ENCODE measurements around the gene SPTBN1. TPM values are rescaled to one million over a fixed set of nuclear protein-coding genes. Genes with fewer than 3 reads are reported as not detected.

The SPTBN1 gene
- total and polyA plus RNA-seq, 2 experiments from 2014 or later = 58.1 to 204 TPM

DNA sequence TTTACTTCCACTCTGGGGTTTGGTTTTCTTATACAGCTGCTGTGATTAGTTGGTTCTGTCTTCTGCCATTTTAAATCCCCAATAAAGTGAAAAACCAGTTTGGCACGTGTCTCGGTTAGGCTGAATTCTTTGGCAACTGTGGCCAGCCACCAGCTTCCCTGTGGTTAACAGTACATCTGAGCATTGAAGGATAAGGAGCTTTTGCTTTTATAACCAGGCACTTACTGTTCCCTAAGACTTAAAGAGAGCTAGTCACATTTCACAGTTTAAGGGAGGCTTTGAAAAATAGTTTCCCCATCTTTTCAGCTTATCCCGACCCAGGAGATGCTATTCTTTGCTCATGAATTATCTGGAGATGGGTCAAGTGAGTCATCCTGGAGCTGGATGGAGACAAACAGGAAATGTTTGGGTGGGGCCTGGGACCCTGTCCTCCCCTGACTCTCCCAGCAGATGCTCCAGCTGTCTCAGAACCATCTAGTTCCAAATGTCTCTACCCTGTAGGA, 210.1 kb downstream of the SPTBN1 start (continued):
- TF ChIP-seq ZNF114 (CRISPR knock-in tag; IDR thresholded peaks at IDR 0.05) (no peak), EZH2 (IDR thresholded peaks at IDR 0.05; ENCODE audit: low read depth, unreplicated experiment) (no peak), EZH2phosphoT487 (IDR thresholded peaks at IDR 0.05; ENCODE audit: unreplicated experiment) (no peak)

DNA sequence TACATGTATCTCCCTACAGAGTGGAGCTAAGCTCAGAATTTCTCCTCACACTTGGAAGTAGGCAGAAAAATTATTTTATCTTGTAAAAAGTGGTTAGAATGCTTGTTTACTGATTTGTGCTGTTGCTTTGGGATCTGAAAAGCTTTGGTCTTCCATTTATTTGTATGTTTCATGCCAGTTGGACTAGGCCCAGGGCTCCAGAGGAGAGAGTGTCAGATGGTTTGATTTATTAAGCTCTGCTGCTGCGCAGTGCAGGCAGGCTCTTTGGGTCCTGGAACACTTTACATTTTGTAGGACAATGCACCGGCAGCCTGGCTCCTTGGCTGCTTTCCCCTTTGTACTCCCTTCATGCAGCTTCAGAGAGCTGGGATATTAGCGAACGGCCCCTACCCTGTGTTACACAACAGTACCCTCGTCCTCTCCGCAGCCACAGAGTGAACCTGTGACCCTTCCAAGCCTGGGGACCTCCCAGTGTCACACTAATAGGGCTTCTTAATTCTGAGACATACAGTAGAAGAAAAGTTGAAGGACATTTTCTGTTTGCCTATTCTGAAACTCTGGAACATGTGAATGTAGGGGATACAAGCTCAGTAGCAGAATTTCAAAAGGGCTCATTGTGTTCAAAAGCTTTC, 210.6 kb downstream of the SPTBN1 start:
- Histone ChIP-seq H3K27me3 (ENCODE audit: insufficient read depth) (no peaks in the 10 kb centered on the region), H3K36me3 (ENCODE audit: insufficient read depth) (peaks cover 33% of the 10 kb centered on the region), H3K4me1 (ENCODE audit: insufficient read depth) (peaks cover 5% of the 10 kb centered on the region; the same call in 1 of the 2 replicates), H3K27ac (ENCODE audit: low read depth) (no peak overlapping the region), H3K79me2 (replicated peaks; ENCODE audit: insufficient read depth) (no peaks in the 10 kb centered on the region; the same call in 1 of the 2 replicates), H3F3A (replicated peaks; ENCODE audit: low read depth) (0 out of 2 replicates have a peak, but pooled peaks cover 6% of the 10 kb centered on the region), H2AFZ (no peak overlapping the region), H4K20me1 (replicated peaks; ENCODE audit: insufficient read depth) (peaks cover 9% of the 10 kb centered on the region), H3K9me2 (ENCODE audit: insufficient read depth) (no peaks in the 10 kb centered on the region), H3K4me2 (no peak overlapping the region), H3K4me3 (no peak overlapping the region)
- TF ChIP-seq NANOG (IDR thresholded peaks at IDR 0.05; ENCODE audit: borderline replicate concordance) = no peak
- TF ChIP-seq CREB1 (CRISPR knock-in tag; IDR thresholded peaks at IDR 0.05; ENCODE audit: low read depth) = no peak
- TF ChIP-seq EZH2 (IDR thresholded peaks at IDR 0.05; ENCODE audit: low read depth, unreplicated experiment) = no peak
- TF ChIP-seq, protein P1, sequence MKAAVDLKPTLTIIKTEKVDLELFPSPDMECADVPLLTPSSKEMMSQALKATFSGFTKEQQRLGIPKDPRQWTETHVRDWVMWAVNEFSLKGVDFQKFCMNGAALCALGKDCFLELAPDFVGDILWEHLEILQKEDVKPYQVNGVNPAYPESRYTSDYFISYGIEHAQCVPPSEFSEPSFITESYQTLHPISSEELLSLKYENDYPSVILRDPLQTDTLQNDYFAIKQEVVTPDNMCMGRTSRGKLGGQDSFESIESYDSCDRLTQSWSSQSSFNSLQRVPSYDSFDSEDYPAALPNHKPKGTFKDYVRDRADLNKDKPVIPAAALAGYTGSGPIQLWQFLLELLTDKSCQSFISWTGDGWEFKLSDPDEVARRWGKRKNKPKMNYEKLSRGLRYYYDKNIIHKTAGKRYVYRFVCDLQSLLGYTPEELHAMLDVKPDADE (IDR thresholded peaks at IDR 0.05) = no peak
- no peak overlapping the region for H3K4me3 Mint-ChIP-seq
- H3K36me3 Mint-ChIP-seq (ENCODE audit: low read depth) = peaks cover 71% of the 10 kb centered on the region
- no peaks in the 10 kb centered on the region for H3K27me3 Mint-ChIP-seq (ENCODE audit: insufficient read depth, low read depth, poor library complexity)
- H3K9me3 Mint-ChIP-seq = no peaks in the 10 kb centered on the region
- ATAC-seq = no peak
- H3K4me1 Mint-ChIP-seq = peaks cover 7% of the 10 kb centered on the region; the same call in 2 of the 3 replicates
- no peak for DNase-seq (ENCODE audit: low spot score)
- no peak overlapping the region for H3K27ac Mint-ChIP-seq

DNA sequence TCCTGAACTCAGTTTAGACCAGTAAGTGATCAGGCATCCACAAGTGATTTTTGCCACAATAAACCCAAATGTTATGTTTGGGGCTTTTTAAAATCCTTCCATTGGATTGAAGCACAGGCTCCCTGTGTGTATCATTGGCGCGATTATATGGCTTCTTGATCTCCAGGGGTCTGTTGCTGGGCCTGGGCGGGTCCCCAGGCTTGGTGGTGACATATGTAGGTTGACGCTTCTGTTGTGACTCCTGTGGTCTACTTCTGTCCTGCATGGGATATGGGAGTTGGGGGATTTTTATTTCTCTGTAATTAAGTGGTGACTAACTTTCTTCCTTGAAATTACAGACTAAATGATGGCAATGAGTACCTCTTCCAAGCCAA, 211.1 kb downstream of the SPTBN1 start:
- peaks cover 5% of the 10 kb centered on the region; the same call in 1 of the 2 replicates for H3K4me1 ChIP-seq (ENCODE audit: insufficient read depth)
- H2AFZ ChIP-seq = no peak overlapping the region
- peaks cover 33% of the 10 kb centered on the region for H3K36me3 ChIP-seq (ENCODE audit: insufficient read depth)
- H3K4me3 Mint-ChIP-seq = no peak overlapping the region
- no peak overlapping the region for H3K27ac Mint-ChIP-seq
- H3K27ac ChIP-seq (ENCODE audit: low read depth) = no peak overlapping the region
- ATAC-seq (no peak), DNase-seq (ENCODE audit: low spot score) (no peak)
- no peaks in the 10 kb centered on the region; the same call in 1 of the 2 replicates for H3K79me2 ChIP-seq (replicated peaks; ENCODE audit: insufficient read depth)
- no peaks in the 10 kb centered on the region for H3K27me3 Mint-ChIP-seq (ENCODE audit: insufficient read depth, low read depth, poor library complexity)
- H3K9me2 ChIP-seq (ENCODE audit: insufficient read depth) = no peaks in the 10 kb centered on the region
- TF ChIP-seq, protein P2, sequence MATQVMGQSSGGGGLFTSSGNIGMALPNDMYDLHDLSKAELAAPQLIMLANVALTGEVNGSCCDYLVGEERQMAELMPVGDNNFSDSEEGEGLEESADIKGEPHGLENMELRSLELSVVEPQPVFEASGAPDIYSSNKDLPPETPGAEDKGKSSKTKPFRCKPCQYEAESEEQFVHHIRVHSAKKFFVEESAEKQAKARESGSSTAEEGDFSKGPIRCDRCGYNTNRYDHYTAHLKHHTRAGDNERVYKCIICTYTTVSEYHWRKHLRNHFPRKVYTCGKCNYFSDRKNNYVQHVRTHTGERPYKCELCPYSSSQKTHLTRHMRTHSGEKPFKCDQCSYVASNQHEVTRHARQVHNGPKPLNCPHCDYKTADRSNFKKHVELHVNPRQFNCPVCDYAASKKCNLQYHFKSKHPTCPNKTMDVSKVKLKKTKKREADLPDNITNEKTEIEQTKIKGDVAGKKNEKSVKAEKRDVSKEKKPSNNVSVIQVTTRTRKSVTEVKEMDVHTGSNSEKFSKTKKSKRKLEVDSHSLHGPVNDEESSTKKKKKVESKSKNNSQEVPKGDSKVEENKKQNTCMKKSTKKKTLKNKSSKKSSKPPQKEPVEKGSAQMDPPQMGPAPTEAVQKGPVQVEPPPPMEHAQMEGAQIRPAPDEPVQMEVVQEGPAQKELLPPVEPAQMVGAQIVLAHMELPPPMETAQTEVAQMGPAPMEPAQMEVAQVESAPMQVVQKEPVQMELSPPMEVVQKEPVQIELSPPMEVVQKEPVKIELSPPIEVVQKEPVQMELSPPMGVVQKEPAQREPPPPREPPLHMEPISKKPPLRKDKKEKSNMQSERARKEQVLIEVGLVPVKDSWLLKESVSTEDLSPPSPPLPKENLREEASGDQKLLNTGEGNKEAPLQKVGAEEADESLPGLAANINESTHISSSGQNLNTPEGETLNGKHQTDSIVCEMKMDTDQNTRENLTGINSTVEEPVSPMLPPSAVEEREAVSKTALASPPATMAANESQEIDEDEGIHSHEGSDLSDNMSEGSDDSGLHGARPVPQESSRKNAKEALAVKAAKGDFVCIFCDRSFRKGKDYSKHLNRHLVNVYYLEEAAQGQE (IDR thresholded peaks at IDR 0.05; ENCODE audit: unreplicated experiment) = no peak
- TF ChIP-seq JUNB (IDR thresholded peaks at IDR 0.05; ENCODE audit: unreplicated experiment) (no peak), STAT1 (IDR thresholded peaks at IDR 0.05; ENCODE audit: unreplicated experiment) (no peak), ZNF114 (CRISPR knock-in tag; IDR thresholded peaks at IDR 0.05) (no peak), EZH2 (IDR thresholded peaks at IDR 0.05; ENCODE audit: low read depth, unreplicated experiment) (no peak), EZH2phosphoT487 (IDR thresholded peaks at IDR 0.05; ENCODE audit: unreplicated experiment) (no peak), ZNF331 (CRISPR knock-in tag; IDR thresholded peaks at IDR 0.05; ENCODE audit: low read depth) (no peak)
- TF ChIP-seq, protein P1 (IDR thresholded peaks at IDR 0.05) = no peak
- TF ChIP-seq, protein P3, sequence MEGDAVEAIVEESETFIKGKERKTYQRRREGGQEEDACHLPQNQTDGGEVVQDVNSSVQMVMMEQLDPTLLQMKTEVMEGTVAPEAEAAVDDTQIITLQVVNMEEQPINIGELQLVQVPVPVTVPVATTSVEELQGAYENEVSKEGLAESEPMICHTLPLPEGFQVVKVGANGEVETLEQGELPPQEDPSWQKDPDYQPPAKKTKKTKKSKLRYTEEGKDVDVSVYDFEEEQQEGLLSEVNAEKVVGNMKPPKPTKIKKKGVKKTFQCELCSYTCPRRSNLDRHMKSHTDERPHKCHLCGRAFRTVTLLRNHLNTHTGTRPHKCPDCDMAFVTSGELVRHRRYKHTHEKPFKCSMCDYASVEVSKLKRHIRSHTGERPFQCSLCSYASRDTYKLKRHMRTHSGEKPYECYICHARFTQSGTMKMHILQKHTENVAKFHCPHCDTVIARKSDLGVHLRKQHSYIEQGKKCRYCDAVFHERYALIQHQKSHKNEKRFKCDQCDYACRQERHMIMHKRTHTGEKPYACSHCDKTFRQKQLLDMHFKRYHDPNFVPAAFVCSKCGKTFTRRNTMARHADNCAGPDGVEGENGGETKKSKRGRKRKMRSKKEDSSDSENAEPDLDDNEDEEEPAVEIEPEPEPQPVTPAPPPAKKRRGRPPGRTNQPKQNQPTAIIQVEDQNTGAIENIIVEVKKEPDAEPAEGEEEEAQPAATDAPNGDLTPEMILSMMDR (conservative IDR thresholded peaks at IDR 0.05; ENCODE audit: low read depth in 2 of 2) = no peak
- H4K20me1 ChIP-seq (replicated peaks; ENCODE audit: insufficient read depth) = peaks cover 9% of the 10 kb centered on the region
- 0 out of 2 replicates have a peak, but pooled peaks cover 6% of the 10 kb centered on the region for H3F3A ChIP-seq (replicated peaks; ENCODE audit: low read depth)
- H3K4me3 ChIP-seq = no peak overlapping the region
- no peak overlapping the region for H3K4me2 ChIP-seq
- no peaks in the 10 kb centered on the region for H3K27me3 ChIP-seq (ENCODE audit: insufficient read depth)
- peaks cover 66% of the 10 kb centered on the region for H3K36me3 Mint-ChIP-seq (ENCODE audit: low read depth)
- peaks cover 7% of the 10 kb centered on the region; the same call in 2 of the 3 replicates for H3K4me1 Mint-ChIP-seq
- no peaks in the 10 kb centered on the region for H3K9me3 Mint-ChIP-seq

Measured in GM23338 (cell line).